ENCODE data around the gene AGXT.

- no peak for TF ChIP-seq EZH2phosphoT487 (IDR thresholded peaks at IDR 0.05; ENCODE audit: borderline replicate concordance, low read depth, low read length)
- no peak for TF ChIP-seq CTCF (conservative IDR thresholded peaks at IDR 0.05; ENCODE audit: low read length)
Measured at GRCh38 chr2:240903191-240904060, 34.8 kb downstream of the AGXT start.
